Activated CD8-positive, alpha-beta memory T cell treated with anti-CD3 and anti-CD28 coated beads for 1 hour (primary cell): ENCODE data around the gene NSF.
"Not testable (repeated sequence)": the region's sequence is repeated elsewhere in the genome, so short reads cannot be mapped to it uniquely, and the experiment has no call there.

Source experiments
- DNase-seq, 2 donors: peaks; one replicate each; pipeline ENCODE4 v3.0.0-alpha.2; 2020; ENCODE audit warnings: low read depth in 1 of 2; ENCODE audit errors: extremely low read depth in 1 of 2

The NSF gene

GRCh38 chr17:46699014-46699413 lies 108.5 kb downstream of the NSF start:
- DNase-seq, result not testable (repeated sequence)

DNA sequence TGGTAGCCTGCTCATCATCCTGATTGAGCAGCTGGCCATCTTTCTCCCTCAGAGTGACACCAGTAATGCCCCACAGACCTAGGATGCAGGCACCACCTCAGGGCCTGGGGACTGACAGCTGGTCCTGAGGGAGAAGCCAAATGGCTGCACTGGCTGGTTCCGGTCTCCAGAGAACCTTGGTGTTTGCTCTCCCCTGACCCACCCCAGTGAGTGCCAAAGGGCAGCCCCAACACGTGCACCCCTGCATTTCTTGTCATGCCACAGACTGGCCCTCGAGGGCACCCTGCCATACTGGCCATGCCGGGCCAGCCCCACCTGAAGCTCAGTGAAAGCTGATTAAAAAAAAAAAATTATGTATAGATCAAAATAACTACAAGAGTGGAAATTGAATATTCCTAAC lies 127.5 kb downstream of the NSF start:
- no peak for DNase-seq

- no peak for DNase-seq
Observed at GRCh38 chr17:46719891-46720290, 129.4 kb downstream of the NSF start.

- no peak for DNase-seq
Observed at GRCh38 chr17:46720408-46720807, 129.9 kb downstream of the NSF start.

DNA sequence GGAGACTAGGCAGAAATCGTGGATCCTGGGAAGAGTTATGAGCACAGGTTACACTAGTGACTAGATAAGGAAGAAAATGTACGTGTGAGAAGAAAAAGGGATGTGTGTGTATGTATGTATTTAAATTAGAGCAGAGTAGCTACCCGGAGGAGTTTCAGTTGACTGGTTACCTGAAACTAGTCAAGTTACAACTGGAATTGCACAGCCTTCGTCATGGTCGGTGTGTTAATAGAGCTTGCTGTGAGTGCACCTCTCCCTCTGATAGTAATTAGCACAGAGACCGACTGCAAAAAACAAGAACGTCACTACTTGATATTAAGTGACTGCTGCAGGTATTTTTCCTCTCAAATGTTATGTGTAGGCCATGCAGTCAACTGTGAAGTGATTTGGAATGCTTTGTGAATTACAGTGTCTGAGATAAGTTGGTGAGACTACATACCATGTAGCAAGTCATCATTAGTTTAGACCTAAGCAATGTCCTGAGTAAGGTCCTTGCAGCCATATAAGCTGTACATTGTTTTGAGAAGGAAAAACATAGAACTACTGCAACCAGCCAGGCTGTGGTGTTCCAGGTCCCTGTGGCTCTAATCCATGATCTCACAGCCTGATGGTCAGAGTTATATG lies 132.3 kb downstream of the NSF start:
- no peak for DNase-seq

GRCh38 chr17:46726206-46726605 lies 135.7 kb downstream of the NSF start:
- no peak for DNase-seq

DNA sequence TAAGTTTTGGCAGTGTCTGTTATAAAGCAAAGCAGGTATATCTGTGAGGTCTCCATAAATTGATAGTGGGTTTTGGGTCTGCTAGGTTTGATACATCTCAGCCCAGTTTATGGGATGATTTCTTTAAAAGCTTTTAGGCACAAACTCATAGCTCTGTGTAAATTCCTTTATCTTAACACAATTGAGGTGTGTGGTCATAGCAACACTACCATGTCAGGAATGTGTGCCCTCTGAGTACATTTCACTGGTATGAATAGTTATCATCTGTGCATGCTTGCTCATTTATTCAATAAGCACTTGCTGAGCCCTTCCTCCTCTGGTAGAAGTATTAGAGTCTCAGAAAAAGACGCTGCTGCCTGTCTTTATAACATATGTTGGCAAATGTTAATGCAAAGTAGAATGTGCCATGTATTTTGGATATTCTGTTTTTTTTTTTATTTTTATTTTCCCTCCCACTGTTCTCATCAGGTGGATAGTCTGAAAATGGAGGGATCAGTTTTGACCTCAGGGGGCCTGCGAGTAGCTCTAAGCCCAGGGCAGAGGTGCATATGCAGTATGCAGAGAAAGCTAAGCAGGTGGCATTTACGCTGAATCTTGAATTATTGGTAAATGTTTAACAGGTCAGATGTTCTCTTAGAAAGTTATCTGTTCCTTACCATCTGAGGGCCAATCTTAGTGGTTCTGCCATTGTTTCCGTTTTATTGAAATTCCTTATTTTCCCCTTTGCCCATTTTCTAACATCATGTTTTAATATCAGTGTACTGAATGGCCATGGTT lies 137.3 kb downstream of the NSF start:
- DNase-seq, result no peak

- DNase-seq, result no peak
Observed at GRCh38 chr17:46730026-46730425, 139.6 kb downstream of the NSF start.

DNA sequence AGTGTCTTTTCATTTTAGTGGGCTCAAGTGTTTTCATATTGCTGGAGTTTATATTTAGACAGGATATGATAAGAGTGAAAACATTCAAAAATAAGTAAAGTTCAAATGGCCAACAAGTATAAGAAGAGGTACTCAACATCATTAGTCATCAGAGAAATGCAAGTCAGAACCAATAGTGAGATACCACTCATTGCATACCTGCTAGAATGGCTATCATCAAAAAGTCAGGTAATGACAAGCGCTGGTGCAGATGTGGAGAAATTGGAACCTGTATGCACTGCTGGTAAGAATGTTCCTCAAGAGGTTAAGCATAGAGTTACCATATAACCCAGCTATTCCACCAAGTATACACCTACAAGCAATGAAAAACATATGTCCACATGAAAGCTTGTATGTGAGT lies 140.2 kb downstream of the NSF start:
- DNase-seq, result no peak

- DNase-seq, result no peak
Observed at GRCh38 chr17:46732160-46732559, 141.7 kb downstream of the NSF start.

DNA sequence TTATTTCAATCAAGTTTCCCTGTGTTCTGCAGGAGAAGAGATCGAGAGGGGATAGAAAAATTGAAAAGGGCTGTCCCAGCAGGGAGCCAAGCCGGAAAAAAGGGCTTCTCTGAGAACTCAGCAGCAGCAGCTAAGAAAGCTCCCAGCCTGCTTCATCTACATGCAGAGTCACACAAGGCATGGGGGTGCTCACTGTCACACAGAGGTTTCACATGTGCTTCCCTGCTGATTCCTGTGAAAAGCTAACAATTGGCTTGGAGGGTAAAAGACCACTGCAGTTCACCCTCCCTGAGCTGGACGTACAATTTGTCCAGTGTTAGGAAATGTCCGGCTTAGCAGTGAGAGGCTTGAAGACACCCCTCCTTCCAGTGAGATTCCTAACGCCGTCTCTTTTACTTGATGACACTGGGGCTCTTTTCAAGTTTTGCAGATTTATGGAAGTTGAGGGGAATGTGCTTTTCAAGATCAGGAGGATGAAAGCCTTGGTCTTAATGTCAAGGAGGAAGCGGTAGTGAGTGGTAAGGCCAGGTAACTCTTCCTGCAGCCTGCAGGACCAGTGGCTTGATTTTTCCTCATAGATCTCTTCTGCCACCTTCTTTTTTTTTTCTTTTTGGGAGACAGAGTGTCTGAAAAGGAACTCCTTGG lies 142.4 kb downstream of the NSF start:
- no peak for DNase-seq

DNA sequence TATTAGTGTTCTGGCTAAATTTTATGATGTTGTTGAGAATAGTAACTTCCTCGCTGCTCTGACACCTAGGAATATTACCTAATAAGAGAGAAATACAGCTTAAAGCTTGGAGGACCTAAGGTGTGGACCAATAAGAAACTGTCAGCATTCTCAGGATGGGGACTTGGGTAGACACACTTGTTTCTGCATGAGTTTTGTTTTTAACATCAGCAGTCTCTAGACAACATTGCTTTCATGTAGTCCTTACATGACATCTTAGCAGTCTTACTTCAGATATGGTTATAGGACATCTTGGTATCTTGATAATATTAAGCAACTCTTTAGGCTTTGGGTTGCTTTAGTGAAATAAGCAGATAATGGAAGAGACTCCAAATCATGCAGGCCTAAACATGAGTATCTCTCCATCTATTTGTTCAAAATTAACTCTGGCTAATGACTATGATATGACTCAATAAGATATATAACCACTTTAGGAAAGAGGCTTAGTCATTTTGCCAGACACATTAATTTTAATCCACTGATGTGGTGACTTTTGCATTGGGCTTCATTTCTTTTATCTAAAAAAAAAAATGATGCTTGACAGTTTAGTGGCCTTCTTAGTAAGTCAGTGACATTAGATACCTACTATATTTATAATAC lies 143.5 kb downstream of the NSF start:
- no peak for DNase-seq

DNA sequence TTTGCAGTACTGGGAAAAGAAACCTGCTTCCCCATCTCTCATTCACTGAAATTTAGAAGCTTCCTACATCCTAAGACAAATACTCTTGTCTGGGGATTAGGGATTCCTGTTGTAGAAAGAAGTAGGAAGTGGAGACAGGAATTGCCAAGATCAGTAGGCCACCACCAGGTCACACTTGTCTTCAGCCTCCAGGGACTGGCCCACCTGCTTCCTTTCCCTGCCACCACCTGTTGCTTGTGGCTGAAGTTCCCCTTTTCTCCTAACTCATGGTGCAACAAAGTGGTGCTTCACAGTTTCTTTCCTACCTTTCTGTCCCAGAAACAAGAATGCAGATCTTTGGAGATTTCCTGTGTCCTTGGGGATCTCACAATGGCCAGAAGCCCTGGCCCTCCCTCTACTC lies 145.6 kb downstream of the NSF start:
- no peak for DNase-seq

DNA sequence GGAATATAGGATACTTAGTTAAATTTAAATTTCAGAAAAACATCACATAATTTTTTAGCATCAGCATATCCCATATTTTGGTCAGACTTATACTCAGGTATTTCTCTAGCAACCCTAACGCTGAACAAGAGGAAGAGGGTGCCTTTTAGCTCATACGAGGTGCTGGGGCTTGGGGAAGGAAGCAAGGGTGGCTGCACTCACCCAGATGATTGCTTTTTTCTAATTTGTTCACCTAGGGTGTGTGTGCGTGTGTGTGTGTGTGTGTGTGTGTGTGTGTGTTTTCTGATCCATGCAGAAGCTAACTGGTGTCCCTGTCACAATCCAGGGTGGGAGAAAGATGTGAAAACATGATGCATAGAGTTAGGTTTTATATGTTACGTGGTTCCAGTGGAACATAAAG lies 146.9 kb downstream of the NSF start:
- DNase-seq, result no peak

DNA sequence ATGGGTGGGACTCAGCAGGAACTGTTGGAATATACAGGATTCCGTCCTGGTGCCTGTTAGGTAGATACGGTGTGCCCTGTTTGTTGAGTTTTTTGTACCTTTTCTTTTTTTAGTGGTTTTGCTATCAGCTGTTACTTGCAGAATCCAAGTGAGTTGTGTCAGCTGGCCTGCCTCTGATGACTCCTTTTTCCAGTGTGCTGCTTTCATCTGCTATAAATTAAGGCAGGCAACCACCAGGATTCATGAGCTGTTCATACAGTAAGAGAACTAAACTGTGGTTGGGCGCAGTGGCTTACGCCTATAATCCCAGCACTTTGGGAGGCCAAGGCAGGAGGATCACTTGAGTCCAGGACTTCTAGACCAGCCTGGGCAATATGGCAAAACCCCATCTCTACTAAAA lies 148.1 kb downstream of the NSF start:
- DNase-seq, result no peak

- DNase-seq, result no peak
Observed at GRCh38 chr17:46739982-46740381, 149.5 kb downstream of the NSF start.

DNA sequence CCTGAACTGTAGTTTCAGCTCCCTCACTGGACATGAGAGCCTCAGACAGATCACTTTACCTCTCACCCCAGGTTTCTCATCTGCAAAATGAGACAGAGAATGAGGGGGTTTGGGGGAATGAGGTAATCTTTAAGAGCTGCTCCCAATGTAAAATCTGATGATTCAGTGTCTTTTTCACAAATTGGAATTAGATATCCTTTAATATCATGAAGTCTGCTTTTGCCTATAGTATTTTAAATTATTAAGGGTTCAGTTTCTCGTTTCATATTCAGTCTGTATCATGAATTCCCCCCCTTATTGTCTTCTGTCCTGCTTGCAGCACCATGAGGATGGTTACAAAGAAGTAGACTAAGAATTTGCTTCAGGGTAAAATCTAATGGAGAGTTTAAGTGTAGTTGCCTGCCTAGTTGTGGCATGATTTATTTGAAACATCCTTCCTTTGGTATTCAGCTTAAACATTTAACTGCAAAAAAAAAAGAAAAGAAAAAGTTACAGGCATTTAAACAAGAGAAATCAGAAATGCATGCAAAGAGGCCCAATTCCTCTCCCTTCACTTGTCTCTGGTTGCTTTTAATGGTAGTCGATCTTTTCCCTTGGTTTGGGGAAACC lies 150.8 kb downstream of the NSF start:
- DNase-seq, result no peak

GRCh38 chr17:46742565-46743270 lies 152.2 kb downstream of the NSF start:
- no peak for DNase-seq

DNA sequence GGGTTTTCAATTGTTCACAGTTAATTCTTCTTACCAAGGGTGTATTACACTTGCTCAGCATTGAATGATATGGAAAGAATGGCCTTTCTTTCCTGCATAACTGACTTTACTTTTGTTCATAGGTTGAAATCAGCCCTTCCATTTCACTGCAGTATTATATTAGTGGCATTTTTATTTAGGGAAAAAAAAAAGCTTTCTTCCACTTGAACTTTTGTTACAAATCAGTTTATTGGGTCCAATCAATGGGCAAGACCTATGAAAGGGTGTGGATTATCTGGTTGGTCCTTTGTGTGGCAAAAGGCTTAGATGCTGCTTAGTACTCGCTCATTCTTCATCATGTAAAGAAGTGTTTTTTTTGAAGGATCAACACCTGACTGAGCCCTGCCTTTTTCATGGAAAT lies 154.0 kb downstream of the NSF start:
- no peak for DNase-seq

DNA sequence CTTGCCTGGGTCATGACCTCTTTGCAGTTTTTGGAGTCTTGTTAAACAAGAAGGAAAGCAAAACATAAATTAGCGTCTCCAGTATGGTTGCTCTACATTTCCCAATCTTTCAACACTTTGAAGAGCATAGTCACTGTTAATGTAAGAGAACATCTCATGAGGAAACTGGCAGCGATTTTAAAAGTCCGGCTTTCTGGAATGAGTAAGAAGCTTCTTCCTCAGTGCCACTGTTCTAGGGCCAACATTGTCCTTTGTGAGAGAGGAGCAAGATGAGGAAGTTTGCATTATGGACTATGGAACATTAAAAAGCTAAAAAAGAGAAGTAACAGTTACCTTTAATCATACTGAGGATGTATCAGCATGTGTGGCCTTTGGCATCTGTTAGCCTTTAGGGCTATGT lies 154.9 kb downstream of the NSF start:
- no peak for DNase-seq

- DNase-seq, result no peak
Observed at GRCh38 chr17:46751425-46751824, 161.0 kb downstream of the NSF start.
